DOHH2 (cell line): ENCODE measurements around the gene RASD2.

Experiments used
- H3F3A ChIP-seq: fragments of 200-600 bp; sonication (generic), shearing (Covaris generic); 2 replicates; pipeline ENCODE4 v1.6.0; 2016; ENCODE audit warnings: antibody characterized with exemption, mild to moderate bottlenecking; ENCODE audit not compliant: control insufficient read depth, insufficient read depth
- H3K27ac ChIP-seq: fragments of 200-600 bp; sonication (generic); 2 replicates; pipeline ENCODE4 v1.5.1; 2014; ENCODE audit warnings: low read depth, mild to moderate bottlenecking, low read length, moderate library complexity
- H3K27me3 ChIP-seq: fragments of 200-600 bp; sonication (generic); 2 replicates; pipeline ENCODE4 v1.6.1; 2014; ENCODE audit warnings: mild to moderate bottlenecking, low read length, mixed read lengths; ENCODE audit not compliant: control insufficient read depth
- H3K36me3 ChIP-seq: fragments of 200-600 bp; sonication (generic); 2 replicates; pipeline ENCODE4 v1.6.1; 2014; ENCODE audit warnings: mild to moderate bottlenecking, low read length, moderate library complexity, mixed read lengths; ENCODE audit not compliant: control insufficient read depth
- H3K4me1 ChIP-seq: fragments of 200-600 bp; sonication (generic); 2 replicates; pipeline ENCODE4 v1.6.1; 2014; ENCODE audit warnings: mild to moderate bottlenecking, low read length, mixed read lengths; ENCODE audit not compliant: control insufficient read depth
- H3K4me2 ChIP-seq: fragments of 200-600 bp; sonication (generic); 2 replicates; pipeline ENCODE4 v1.6.0; 2014; ENCODE audit warnings: mild to moderate bottlenecking, low read length, moderate library complexity
- H3K4me3 ChIP-seq: fragments of 200-600 bp; sonication (generic); 2 replicates; pipeline ENCODE4 v1.5.1; 2014; ENCODE audit warnings: mild to moderate bottlenecking, low read length, mixed read lengths
- H3K79me2 ChIP-seq: fragments of 200-600 bp; sonication (generic); 2 replicates; pipeline ENCODE4 v1.6.1; 2014; ENCODE audit warnings: mild to moderate bottlenecking, low read length, mixed read lengths; ENCODE audit not compliant: control insufficient read depth
- H3K9me2 ChIP-seq: fragments of 200-600 bp; sonication (generic); replicated peaks from 2 replicates; pipeline ENCODE4 v1.6.1; 2014; ENCODE audit warnings: mild to moderate bottlenecking, low read length, mixed read lengths; ENCODE audit not compliant: control insufficient read depth
- H3K9me3 ChIP-seq: fragments of 200-600 bp; sonication (generic); 2 replicates; pipeline ENCODE4 v1.6.1; 2014; ENCODE audit warnings: antibody characterized with exemption, low read length, mixed read lengths; ENCODE audit not compliant: control insufficient read depth, insufficient read depth
- H4K20me1 ChIP-seq: fragments of 200-600 bp; sonication (generic); 2 replicates; pipeline ENCODE4 v1.6.0; 2014; ENCODE audit warnings: low read depth, mild to moderate bottlenecking, antibody characterized with exemption, low read length, moderate library complexity; ENCODE audit not compliant: control insufficient read depth, insufficient read depth
- CTCF ChIP-seq: fragments of 200-600 bp; sonication (generic); IDR thresholded peaks from one replicate; pipeline ENCODE4 v1.5.1; 2014; ENCODE audit warnings: antibody characterized with exemption, mild to moderate bottlenecking, low read depth, low read length; ENCODE audit not compliant: poor library complexity, severe bottlenecking
- EZH2phosphoT487 ChIP-seq: fragments of 200-600 bp; sonication (generic); IDR thresholded peaks from 2 replicates; pipeline ENCODE4 v1.6.1; 2017; ENCODE audit warnings: borderline replicate concordance, mild to moderate bottlenecking, antibody characterized with exemption, low read length, moderate library complexity, mixed read lengths

The RASD2 gene

DNA sequence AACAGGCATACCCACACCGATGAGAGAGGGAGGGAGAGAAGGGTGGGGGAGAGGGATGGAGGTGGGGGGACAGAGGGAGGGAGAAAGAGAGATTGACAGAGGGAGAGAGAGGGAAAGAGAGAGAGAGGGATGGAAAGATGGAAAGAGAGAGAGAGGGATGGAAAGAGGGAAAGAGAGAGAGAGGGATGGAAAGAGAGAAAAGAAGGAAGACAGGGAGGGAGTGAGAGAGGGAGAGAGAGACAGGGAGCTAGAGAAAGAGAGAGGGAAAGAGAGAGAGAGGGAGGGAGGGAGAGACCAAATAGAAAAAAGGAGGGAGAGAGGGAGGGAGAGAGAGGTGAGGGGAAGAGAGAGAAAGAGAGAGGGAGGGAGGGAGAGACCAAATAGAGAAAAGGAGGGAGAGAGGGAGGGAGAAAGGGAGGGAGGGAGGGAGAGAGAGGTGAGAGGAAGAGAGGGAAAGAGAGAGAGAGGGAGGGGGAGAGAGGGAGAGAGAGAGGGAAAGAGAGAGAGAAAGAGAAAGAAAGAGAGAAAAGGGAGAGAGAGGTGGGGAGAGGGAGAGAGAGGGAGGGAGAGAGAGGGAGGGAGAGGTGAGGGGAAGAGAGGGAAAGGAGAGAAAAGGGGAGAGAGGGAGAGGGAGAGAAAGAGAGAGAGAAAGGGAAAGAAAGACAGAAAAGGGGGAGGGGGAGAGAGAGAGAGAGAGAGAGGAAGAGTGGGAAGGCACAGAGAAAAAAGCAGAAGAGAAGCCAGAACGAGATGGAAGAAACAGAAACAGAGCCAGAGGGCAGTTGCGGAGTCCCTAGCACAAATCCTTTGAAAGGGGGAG, 52.6 kb downstream of the RASD2 start:
- TF ChIP-seq CTCF: no peak
- no peak for TF ChIP-seq EZH2phosphoT487
- no peak overlapping the region for H3K4me3 ChIP-seq
- H3K4me2 ChIP-seq: no peak overlapping the region
- no peaks in the 10 kb centered on the region for H3K4me1 ChIP-seq
- H3K9me2 ChIP-seq: no peaks in the 10 kb centered on the region
- H3K27me3 ChIP-seq: peaks cover 10% of the 10 kb centered on the region; the same call in 1 of the 2 replicates
- H3K27ac ChIP-seq: no peak overlapping the region
- H3K79me2 ChIP-seq: no peaks in the 10 kb centered on the region
- no peaks in the 10 kb centered on the region for H4K20me1 ChIP-seq
- no peaks in the 10 kb centered on the region for H3K36me3 ChIP-seq
- no peaks in the 10 kb centered on the region for H3F3A ChIP-seq
- H3K9me3 ChIP-seq: no peaks in the 10 kb centered on the region

DNA sequence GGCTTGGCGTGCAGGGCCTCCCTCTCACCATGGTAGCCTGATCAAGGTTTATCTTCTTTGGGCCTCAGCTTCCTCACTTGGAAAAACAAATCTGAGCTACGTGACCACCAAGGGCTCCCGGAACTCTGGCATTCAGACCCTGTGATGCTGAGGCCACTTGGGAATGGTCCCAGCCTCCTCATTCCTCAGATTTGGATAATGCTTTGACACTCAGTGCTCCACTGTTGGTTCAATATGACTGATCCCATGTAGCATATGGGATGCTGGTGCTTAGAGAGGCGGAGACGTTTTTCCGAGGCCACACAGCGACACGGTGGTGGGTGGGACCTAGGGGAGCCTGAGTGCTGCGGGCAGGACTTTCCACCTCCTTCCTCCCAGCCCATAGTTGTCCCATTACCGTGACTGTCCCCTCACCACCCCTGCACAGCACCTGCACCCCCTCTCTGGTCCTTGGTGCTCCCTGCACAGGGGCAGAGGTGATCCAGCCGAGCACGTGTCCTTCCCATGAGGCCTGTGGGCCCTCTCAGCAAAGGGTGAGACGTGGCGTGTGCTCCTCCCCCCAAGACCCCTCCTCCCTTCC, 53.4 kb downstream of the RASD2 start:
- Histone ChIP-seq H3K4me2 (no peak overlapping the region), H3K27me3 (peaks cover 4% of the 10 kb centered on the region; the same call in 1 of the 2 replicates), H3K36me3 (no peaks in the 10 kb centered on the region), H4K20me1 (no peaks in the 10 kb centered on the region), H3K4me1 (no peaks in the 10 kb centered on the region), H3K9me3 (no peaks in the 10 kb centered on the region), H3K79me2 (no peaks in the 10 kb centered on the region), H3K27ac (no peak overlapping the region), H3F3A (no peaks in the 10 kb centered on the region), H3K9me2 (no peaks in the 10 kb centered on the region), H3K4me3 (no peak overlapping the region)
- TF ChIP-seq CTCF (no peak), EZH2phosphoT487 (no peak)

GRCh38 chr22:35594686-35595085, 54.1 kb downstream of the RASD2 start:
- Histone ChIP-seq H3K27me3 (no peaks in the 10 kb centered on the region), H3K4me1 (no peaks in the 10 kb centered on the region)
- no peak for TF ChIP-seq EZH2phosphoT487
- TF ChIP-seq CTCF: no peak

More at GRCh38 chr22:35594686-35595085, 54.1 kb downstream of the RASD2 start:
- H3K36me3 ChIP-seq: no peaks in the 10 kb centered on the region
- no peaks in the 10 kb centered on the region for H3F3A ChIP-seq
- no peak overlapping the region for H3K4me3 ChIP-seq
- H3K27ac ChIP-seq: no peak overlapping the region
- no peaks in the 10 kb centered on the region for H3K9me2 ChIP-seq
- no peaks in the 10 kb centered on the region for H3K79me2 ChIP-seq
- H3K9me3 ChIP-seq: no peaks in the 10 kb centered on the region
- H3K4me2 ChIP-seq: no peak overlapping the region
- no peaks in the 10 kb centered on the region for H4K20me1 ChIP-seq
